WERI-Rb-1 (cell line): Measurements from ENCODE around the gene GATAD2A.

ENCODE experiments used
- DNase-seq: peaks from one replicate; pipeline ENCODE4 v3.0.0-alpha.2; 2020
- H3K27ac ChIP-seq: fragments of 250-450 bp; sonication (Bioruptor Pico); 2 replicates; pipeline ENCODE4 v1.5.1; 2020; ENCODE audit warnings: mild to moderate bottlenecking, moderate library complexity
- H3K27me3 ChIP-seq: fragments of 250-450 bp; sonication (Bioruptor Pico); 2 replicates; pipeline ENCODE4 v1.5.1; 2021; ENCODE audit warnings: mild to moderate bottlenecking, low read depth, moderate library complexity; ENCODE audit not compliant: insufficient read depth, severe bottlenecking
- H3K36me3 ChIP-seq: fragments of 250-450 bp; sonication (Bioruptor Pico); 2 replicates; pipeline ENCODE4 v1.5.1; 2020; ENCODE audit warnings: mild to moderate bottlenecking, moderate library complexity
- H3K4me3 ChIP-seq: 2 replicates; pipeline ENCODE4 v1.5.1; 2011; ENCODE audit warnings: low read depth, mild to moderate bottlenecking, control low read depth, low read length
- H3K9me3 ChIP-seq: fragments of 250-450 bp; sonication (Bioruptor Pico); 2 replicates; pipeline ENCODE4 v1.5.1; 2021; ENCODE audit warnings: mild to moderate bottlenecking, moderate library complexity; ENCODE audit not compliant: severe bottlenecking
- CTCF ChIP-seq: IDR thresholded peaks from 2 replicates; pipeline ENCODE4 v1.5.1; 2011; ENCODE audit warnings: low read depth, mild to moderate bottlenecking, control low read depth, inconsistent platforms, low read length

The GATAD2A gene

GRCh38 chr19:19538785-19539166 is 133.3 kb downstream of the GATAD2A start:
- Histone ChIP-seq H3K36me3 (no peaks in the 10 kb centered on the region), H3K9me3 (no peaks in the 10 kb centered on the region), H3K27ac (no peak overlapping the region), H3K27me3 (no peaks in the 10 kb centered on the region), H3K4me3 (no peak overlapping the region)
- TF ChIP-seq CTCF, result no peak
- DNase-seq, result no peak

- H3K27me3 ChIP-seq, result no peaks in the 10 kb centered on the region
- no peak overlapping the region for H3K27ac ChIP-seq
- DNase-seq, result no peak
- H3K36me3 ChIP-seq, result no peaks in the 10 kb centered on the region
- no peak for TF ChIP-seq CTCF
- H3K9me3 ChIP-seq, result no peaks in the 10 kb centered on the region
- no peak overlapping the region for H3K4me3 ChIP-seq
Observed at GRCh38 chr19:19539698-19540063, 134.2 kb downstream of the GATAD2A start.

GRCh38 chr19:19540064-19540714 is 134.7 kb downstream of the GATAD2A start:
- Histone ChIP-seq H3K4me3 (no peak overlapping the region), H3K27ac (no peak overlapping the region)
- peak; percentile 37 for DNase-seq

GRCh38 chr19:19540715-19541515 is 135.4 kb downstream of the GATAD2A start:
- TF ChIP-seq CTCF, result no peak
- no peaks in the 10 kb centered on the region for H3K27me3 ChIP-seq
- H3K9me3 ChIP-seq, result no peaks in the 10 kb centered on the region
- no peak overlapping the region for H3K27ac ChIP-seq
- no peak overlapping the region for H3K4me3 ChIP-seq
- DNase-seq, result peak; percentile 61
- H3K36me3 ChIP-seq, result no peaks in the 10 kb centered on the region

More at GRCh38 chr19:19540064-19540714, 134.7 kb downstream of the GATAD2A start:
- Histone ChIP-seq H3K36me3 (no peaks in the 10 kb centered on the region), H3K27me3 (no peaks in the 10 kb centered on the region), H3K9me3 (no peaks in the 10 kb centered on the region)
- TF ChIP-seq CTCF, result no peak

- Histone ChIP-seq H3K27ac (no peak overlapping the region), H3K4me3 (no peak overlapping the region), H3K36me3 (no peaks in the 10 kb centered on the region), H3K9me3 (no peaks in the 10 kb centered on the region), H3K27me3 (no peaks in the 10 kb centered on the region)
- no peak for DNase-seq
- no peak for TF ChIP-seq CTCF
Observed at GRCh38 chr19:19541616-19542015, 136.1 kb downstream of the GATAD2A start.
